GM12873 (cell line): Measurements from ENCODE around the gene IFT88.

Source experiments
- TF ChIP-seq, protein P1 (sequence below): IDR thresholded peaks from 2 replicates; pipeline ENCODE4 v1.5.1; 2012; ENCODE audit warnings: low read depth, mild to moderate bottlenecking, moderate library complexity, low read length, control low read depth; ENCODE audit not compliant: insufficient read depth; ENCODE audit errors: missing control alignments

Gene IFT88

DNA sequence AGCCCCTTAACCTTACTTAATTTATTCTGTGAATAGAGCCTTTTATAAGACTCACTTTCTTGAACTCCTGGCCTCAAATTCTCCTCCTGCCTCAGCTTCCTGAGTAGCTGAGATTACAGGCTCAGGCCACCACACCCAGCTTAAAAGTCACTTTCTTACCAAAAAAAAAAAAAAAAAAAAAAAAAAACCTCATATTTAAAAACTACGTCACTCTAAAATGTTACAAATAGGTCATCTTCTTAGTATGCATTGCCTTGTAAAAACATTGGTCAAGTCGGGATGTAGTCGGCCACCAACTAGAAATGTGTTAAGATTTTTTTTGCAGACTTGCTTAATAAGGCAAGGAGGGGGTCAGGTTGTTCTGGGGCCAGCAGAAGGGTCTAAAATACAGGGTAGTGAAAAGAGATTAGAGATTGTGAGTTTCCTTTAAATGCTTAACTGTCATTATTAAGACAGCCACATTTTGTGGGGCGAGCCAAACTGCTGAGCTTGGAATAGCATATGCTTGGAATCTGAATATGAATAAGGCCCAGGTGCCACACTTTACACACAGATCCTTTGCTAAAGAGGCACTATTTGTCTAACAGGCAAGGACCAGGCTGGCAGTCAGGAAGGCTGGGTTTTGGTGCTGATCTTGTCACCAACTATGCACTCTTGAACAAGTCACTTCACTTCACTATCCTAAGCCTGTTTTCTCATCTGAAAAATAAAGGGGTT is 120.1 kb downstream of the IFT88 start:
- TF ChIP-seq, protein P1, sequence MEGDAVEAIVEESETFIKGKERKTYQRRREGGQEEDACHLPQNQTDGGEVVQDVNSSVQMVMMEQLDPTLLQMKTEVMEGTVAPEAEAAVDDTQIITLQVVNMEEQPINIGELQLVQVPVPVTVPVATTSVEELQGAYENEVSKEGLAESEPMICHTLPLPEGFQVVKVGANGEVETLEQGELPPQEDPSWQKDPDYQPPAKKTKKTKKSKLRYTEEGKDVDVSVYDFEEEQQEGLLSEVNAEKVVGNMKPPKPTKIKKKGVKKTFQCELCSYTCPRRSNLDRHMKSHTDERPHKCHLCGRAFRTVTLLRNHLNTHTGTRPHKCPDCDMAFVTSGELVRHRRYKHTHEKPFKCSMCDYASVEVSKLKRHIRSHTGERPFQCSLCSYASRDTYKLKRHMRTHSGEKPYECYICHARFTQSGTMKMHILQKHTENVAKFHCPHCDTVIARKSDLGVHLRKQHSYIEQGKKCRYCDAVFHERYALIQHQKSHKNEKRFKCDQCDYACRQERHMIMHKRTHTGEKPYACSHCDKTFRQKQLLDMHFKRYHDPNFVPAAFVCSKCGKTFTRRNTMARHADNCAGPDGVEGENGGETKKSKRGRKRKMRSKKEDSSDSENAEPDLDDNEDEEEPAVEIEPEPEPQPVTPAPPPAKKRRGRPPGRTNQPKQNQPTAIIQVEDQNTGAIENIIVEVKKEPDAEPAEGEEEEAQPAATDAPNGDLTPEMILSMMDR: no peak

DNA sequence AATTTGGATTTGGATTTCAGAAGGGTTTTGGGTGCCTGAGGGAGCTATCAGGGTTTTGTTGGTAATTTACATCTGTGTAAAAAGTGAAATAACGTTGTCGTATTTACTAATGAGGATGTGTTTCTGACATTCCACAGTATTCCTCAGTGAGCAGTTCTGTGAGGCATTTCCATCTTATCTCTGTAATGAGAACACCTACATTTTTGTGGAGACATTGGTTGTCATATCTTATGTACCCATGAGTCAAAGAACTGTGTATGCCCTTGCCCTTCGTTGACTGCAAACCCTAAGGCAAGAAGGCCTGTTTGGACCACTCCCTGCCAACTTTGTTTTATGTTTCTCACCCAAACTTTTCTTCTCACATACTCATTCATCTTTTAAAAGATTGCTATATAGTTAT is 122.3 kb downstream of the IFT88 start:
- TF ChIP-seq, protein P1: no peak

DNA sequence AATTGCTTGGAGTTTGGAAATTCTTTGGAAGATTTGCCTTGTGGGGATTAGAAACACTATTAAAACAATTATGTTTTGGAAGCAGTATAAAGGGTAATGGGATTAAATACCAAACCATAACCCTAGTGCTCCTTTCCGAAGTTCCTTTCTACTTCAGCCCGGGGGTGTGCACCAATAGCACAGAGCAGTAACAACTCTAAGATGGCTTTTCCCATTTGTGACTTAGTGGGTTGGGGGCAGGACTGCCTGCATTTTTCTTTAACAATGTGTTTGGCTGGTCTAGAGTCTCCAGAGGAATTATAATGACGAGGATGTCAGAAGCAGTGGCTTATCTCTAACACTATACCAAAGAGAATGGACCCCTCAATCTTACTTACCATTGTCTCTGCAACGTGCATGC is 124.7 kb downstream of the IFT88 start:
- TF ChIP-seq, protein P1: no peak

DNA sequence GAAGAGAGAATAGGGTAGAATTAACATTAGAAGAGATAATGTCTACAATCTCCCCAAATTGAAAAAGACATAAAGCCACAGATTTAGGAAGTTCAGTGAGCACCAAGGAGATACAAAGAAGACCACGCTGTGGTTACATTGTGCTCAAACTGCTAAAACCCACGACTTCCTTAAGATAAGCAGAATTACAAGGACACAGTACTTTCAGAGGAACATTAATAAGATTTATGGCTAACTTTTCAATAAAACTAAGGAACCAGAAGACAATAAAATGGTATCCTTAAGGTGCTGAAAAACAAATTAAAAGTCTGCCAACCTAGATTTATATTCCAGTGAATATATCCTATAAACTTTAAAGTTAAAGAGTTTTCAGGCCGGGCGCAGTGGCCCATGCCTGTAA is 129.1 kb downstream of the IFT88 start:
- TF ChIP-seq, protein P1: no peak

DNA sequence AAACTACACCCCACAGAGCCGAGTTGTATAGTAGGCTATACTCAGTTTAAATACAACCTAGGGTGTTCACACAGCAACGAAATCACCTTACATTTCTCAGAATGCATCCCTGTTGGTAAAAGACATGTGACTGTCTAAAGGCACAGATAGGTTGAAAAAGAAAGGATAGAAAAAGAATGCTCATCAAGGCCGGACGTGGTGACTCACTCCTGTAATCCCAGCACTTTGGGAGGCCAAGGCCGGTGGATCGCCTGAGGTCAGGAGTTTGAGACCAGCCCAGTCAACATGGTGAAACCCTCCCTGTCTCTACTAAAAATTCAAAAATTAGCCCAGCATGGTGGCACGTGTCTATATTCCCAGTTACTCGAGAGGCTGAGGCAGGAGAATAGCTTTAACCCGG is 132.8 kb downstream of the IFT88 start:
- TF ChIP-seq, protein P1: no peak

DNA sequence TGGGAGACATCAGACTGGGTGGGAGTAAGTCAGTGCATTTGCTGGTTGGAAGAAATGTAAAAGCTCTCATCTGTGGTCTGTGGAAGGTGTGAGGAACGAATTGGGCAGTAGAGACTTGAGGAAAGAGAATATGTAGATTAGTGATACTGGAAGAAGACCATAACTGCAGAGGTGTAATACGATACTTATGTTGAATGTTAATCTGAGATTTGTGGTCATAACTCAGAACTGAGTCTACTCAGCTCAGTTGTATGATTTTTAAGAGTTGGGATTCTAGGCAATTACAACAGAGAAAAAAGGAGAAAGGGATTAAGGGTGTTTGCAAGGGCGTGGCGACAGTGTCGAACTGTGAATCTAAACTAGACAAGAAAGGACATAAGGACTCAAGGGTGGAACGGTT is 133.3 kb downstream of the IFT88 start:
- TF ChIP-seq, protein P1: no peak

DNA sequence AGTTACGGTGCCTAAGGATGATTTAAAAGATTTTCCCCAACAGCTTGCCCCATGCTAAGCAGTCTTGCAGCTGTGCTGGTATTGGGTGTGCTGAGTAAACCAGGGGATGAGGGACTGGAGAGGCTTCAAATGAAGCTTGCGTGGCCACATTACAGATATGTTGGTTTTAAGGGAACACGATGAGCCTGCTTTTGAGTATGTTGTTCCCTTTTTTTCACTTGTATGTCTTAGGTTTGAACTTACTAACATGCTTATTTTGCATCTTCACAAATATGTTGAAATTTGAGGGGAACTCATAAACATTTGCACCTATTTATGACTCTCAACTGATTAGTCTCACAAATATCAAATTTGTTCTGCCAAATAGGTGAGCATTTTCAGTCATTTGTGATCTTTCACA is 134.5 kb downstream of the IFT88 start:
- TF ChIP-seq, protein P1: no peak
